HCT116 (cell line): ENCODE results near the gene TEX29. TPM values are rescaled to one million over a fixed set of nuclear protein-coding genes. Genes with fewer than 3 reads are reported as not detected.

ENCODE experiments used
- ATAC-seq: fragments of 200-7000 bp; cut with Tn5 transposase; 2 replicates; pipeline ENCODE4 v1.9.1; 2020; ENCODE audit warnings: mild to moderate bottlenecking, moderate library complexity
- BruUV-seq: library from RNA; stranded (reverse); fragments of 400-500 nt; replicated peaks from 2 replicates; lab custom pipeline; 2021; lab: Mats Ljungman, UMichigan
- CTCF ChIA-PET: fragments of 300-600 bp; sonication (Branson Sonifier 250); formaldehyde crosslinking; loops from one replicate; lab custom pipeline; 2021; ENCODE audit warnings: antibody characterized with exemption; lab: Charles Lee
- POLR2A ChIA-PET: fragments of 300-600, 350-600 bp; sonication (Branson Sonifier 250); formaldehyde crosslinking; loops from one replicate; lab custom pipeline; 2021; ENCODE audit warnings: antibody characterized with exemption; lab: Charles Lee
- RAD21 ChIA-PET, 2 experiments: fragments of 300-600 bp; sonication (Branson Sonifier 250); formaldehyde crosslinking; loops; one replicate each; lab custom pipeline; 2023; ENCODE audit warnings: low total read pairs in 2 of 2; ENCODE audit not compliant: uncharacterized antibody in 2 of 2, unreplicated experiment in 2 of 2, low non-redundant PET in 1 of 2; lab: Charles Lee
- DNase-seq: peaks from one replicate; pipeline ENCODE4 v3.0.0-alpha.2; 2010; ENCODE audit warnings: low read depth, low spot score
- H2AFZ ChIP-seq: fragments of 200-600 bp; shearing (Covaris generic), sonication (generic); 2 replicates; pipeline ENCODE4 v1.6.1; 2017; ENCODE audit warnings: low read depth, mixed run types, mixed read lengths, antibody characterized with exemption, low read length; ENCODE audit not compliant: poor library complexity, severe bottlenecking
- H3K27ac ChIP-seq: 2 replicates; pipeline ENCODE4 v1.5.1; 2012; ENCODE audit warnings: low read depth, low read length
- H3K27me3 ChIP-seq: fragments of 200-600 bp; sonication (generic); 2 replicates; pipeline ENCODE4 v1.6.1; 2016; ENCODE audit warnings: mixed run types, low read length, mixed read lengths; ENCODE audit not compliant: insufficient read depth
- H3K36me3 ChIP-seq, 2 experiments: fragments of 200-500 bp in 1 of 2; fragments of 200-600 bp in 1 of 2; sonication (Bioruptor generic) in 1 of 2; sonication (generic) in 1 of 2; 2 replicates each; pipeline versions ENCODE4 v1.5.1 to v1.6.1; 2014 to 2016; ENCODE audit warnings: low read length in 2 of 2, inconsistent platforms in 1 of 2, mixed read lengths in 1 of 2, mixed run types in 1 of 2; ENCODE audit not compliant: insufficient read depth in 2 of 2, control insufficient read depth in 1 of 2
- H3K4me1 ChIP-seq, 2 experiments: fragments of 200-600 bp in 1 of 2; sonication (generic) in 1 of 2; 2 replicates each; pipeline versions ENCODE4 v1.5.1 to v1.6.1; 2012 to 2017; ENCODE audit warnings: low read length in 2 of 2, inconsistent platforms in 1 of 2, mild to moderate bottlenecking in 1 of 2, mixed read lengths in 1 of 2, mixed run types in 1 of 2, moderate library complexity in 1 of 2; ENCODE audit not compliant: insufficient read depth in 2 of 2, control insufficient read depth in 1 of 2
- H3K4me2 ChIP-seq: fragments of 200-600 bp; sonication (generic); 2 replicates; pipeline ENCODE4 v1.6.1; 2017; ENCODE audit warnings: mixed run types, low read length, mixed read lengths
- H3K4me3 ChIP-seq, 2 experiments: fragments of 200-600 bp in 1 of 2; sonication (generic) in 1 of 2; replicated peaks in 1 of 2; 2 replicates each; pipeline ENCODE4 v1.5.1; 2011 to 2016; ENCODE audit warnings: low read length in 2 of 2, control low read depth in 1 of 2, low read depth in 1 of 2, mild to moderate bottlenecking in 1 of 2, mixed read lengths in 1 of 2, mixed run types in 1 of 2
- H3K79me2 ChIP-seq: fragments of 200-600 bp; sonication (generic); 2 replicates; pipeline ENCODE4 v1.6.1; 2017; ENCODE audit warnings: mild to moderate bottlenecking, mixed run types, low read length, moderate library complexity, mixed read lengths; ENCODE audit not compliant: insufficient read depth
- H3K9ac ChIP-seq: fragments of 200-600 bp; sonication (generic); 2 replicates; pipeline ENCODE4 v1.6.1; 2016; ENCODE audit warnings: low read length, mixed read lengths
- H3K9me2 ChIP-seq: fragments of 200-600 bp; sonication (generic), shearing (Covaris generic); 2 replicates; pipeline ENCODE4 v1.6.1; 2017; ENCODE audit warnings: mixed run types, mild to moderate bottlenecking, moderate library complexity; ENCODE audit not compliant: insufficient read depth
- H3K9me3 ChIP-seq, 2 experiments: fragments of 200-500 bp in 1 of 2; fragments of 200-600 bp in 1 of 2; sonication (Bioruptor generic) in 1 of 2; sonication (generic) in 1 of 2; 2 replicates each; pipeline ENCODE4 v1.6.1; 2014 to 2017; ENCODE audit warnings: low read length in 2 of 2, mixed read lengths in 2 of 2, inconsistent platforms in 1 of 2, low read depth in 1 of 2, mild to moderate bottlenecking in 1 of 2, mixed run types in 1 of 2, moderate library complexity in 1 of 2; ENCODE audit not compliant: control insufficient read depth in 1 of 2, insufficient read depth in 1 of 2
- H4K20me1 ChIP-seq: fragments of 200-600 bp; sonication (generic), shearing (Covaris generic); 2 replicates; pipeline ENCODE4 v1.6.1; 2017; ENCODE audit warnings: mixed run types, mild to moderate bottlenecking, moderate library complexity; ENCODE audit not compliant: insufficient read depth
- CBX3 ChIP-seq: IDR thresholded peaks from 2 replicates; pipeline ENCODE4 v1.6.1; 2012; ENCODE audit warnings: low read depth
- CTCF ChIP-seq, 3 experiments: fragments of 200-600 bp in 1 of 3; sonication (generic) in 1 of 3; IDR thresholded peaks in 2 of 3; conservative IDR thresholded peaks in 1 of 3; 2 replicates each; pipeline ENCODE4 v1.5.1; 2012 to 2017; ENCODE audit warnings: low read depth in 2 of 3, low read length in 2 of 3, antibody characterized with exemption in 1 of 3, borderline replicate concordance in 1 of 3, control low read depth in 1 of 3, mild to moderate bottlenecking in 1 of 3, mixed read lengths in 1 of 3, mixed run types in 1 of 3, moderate library complexity in 1 of 3; ENCODE audit not compliant: insufficient read depth in 1 of 3
- EGR1 ChIP-seq: IDR thresholded peaks from 2 replicates; pipeline ENCODE4 v1.6.1; 2012; ENCODE audit warnings: low read depth
- ELF1 ChIP-seq: IDR thresholded peaks from 2 replicates; pipeline ENCODE4 v1.6.1; 2012; ENCODE audit warnings: low read depth, borderline replicate concordance
- EZH2 ChIP-seq: fragments of 200-600 bp; sonication (generic); IDR thresholded peaks from 2 replicates; pipeline ENCODE4 v1.6.1; 2017; ENCODE audit warnings: antibody characterized with exemption, mixed run types
- EZH2phosphoT487 ChIP-seq: fragments of 200-600 bp; IDR thresholded peaks from 2 replicates; pipeline ENCODE4 v1.6.1; 2018; ENCODE audit warnings: antibody characterized with exemption, borderline replicate concordance
- FOSL1 ChIP-seq: IDR thresholded peaks from 2 replicates; pipeline ENCODE4 v1.6.1; 2012; ENCODE audit warnings: low read depth
- JUND ChIP-seq: IDR thresholded peaks from 2 replicates; pipeline ENCODE4 v1.6.1; 2012
- MAX ChIP-seq: IDR thresholded peaks from 2 replicates; pipeline ENCODE4 v1.6.1; 2012
- POLR2A ChIP-seq: IDR thresholded peaks from 2 replicates; pipeline ENCODE4 v1.7.0; 2011; ENCODE audit warnings: borderline replicate concordance; ENCODE audit not compliant: insufficient read depth, insufficient read length; ENCODE audit errors: extremely low read depth
- POLR2AphosphoS5 ChIP-seq: IDR thresholded peaks from 2 replicates; pipeline ENCODE4 v1.6.1; 2011; ENCODE audit warnings: mild to moderate bottlenecking, low read depth, low read length, moderate library complexity
- SIN3A ChIP-seq: IDR thresholded peaks from 2 replicates; pipeline ENCODE4 v1.6.1; 2012; ENCODE audit warnings: low read depth
- SP1 ChIP-seq: IDR thresholded peaks from 2 replicates; pipeline ENCODE4 v1.6.1; 2012; ENCODE audit warnings: low read depth
- YY1 ChIP-seq: IDR thresholded peaks from 2 replicates; pipeline ENCODE4 v1.6.1; 2011; ENCODE audit warnings: low read length, low read depth, moderate library complexity, mild to moderate bottlenecking; ENCODE audit not compliant: insufficient replicate concordance; ENCODE audit errors: extremely low read depth
- ZFX ChIP-seq: fragments of 450-650 bp; IDR thresholded peaks from 2 replicates; pipeline ENCODE4 v1.6.1; 2017
- intact Hi-C: fragments of 100-400 bp; cut with micrococcal nuclease; formaldehyde crosslinking; loops from 2 replicates; pipeline ENCODE4 v1.10.0; 2022
- total RNA-seq: library from RNA; stranded (reverse); gene quantifications from one replicate; pipeline ENCODE4 v1.2.1, GENCODE V29; 2021; ENCODE audit not compliant: unreplicated experiment
- TF ChIP-seq, protein P1 (sequence below): IDR thresholded peaks from 2 replicates; pipeline ENCODE4 v1.6.1; 2012; ENCODE audit warnings: low read depth
- TF ChIP-seq, protein P2 (sequence below): IDR thresholded peaks from 2 replicates; pipeline ENCODE4 v1.6.1; 2011; ENCODE audit warnings: mild to moderate bottlenecking, low read length, moderate library complexity; ENCODE audit not compliant: insufficient replicate concordance; ENCODE audit errors: extremely low read depth

TEX29 gene
- total RNA-seq, 1 experiment from 2014 or later: not detected

DNA sequence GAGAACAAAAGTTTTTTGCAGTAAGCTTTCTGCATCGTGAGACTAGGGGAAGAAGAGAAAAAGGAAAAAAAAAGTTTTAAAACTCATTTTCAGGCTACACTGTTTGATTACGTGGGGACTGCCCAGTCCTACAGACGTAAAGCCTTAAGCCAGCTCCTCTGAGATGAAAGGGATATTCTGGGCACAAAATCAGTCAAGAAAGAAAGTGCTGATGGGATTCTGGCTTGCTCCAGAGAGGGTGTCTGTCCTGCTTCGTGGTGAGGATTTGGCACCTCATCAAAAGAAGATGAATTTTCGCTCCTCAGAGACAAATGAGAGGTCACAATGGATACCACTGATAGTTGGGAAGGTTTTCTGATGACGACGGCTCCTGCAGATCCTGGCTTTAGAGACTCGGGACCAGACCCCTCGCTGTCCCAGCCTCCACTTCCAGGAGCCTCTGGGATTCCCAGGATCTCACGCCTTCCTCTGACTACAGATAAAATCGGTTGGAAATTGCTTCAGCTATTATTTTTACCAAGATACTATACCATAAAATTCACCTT lies 9.7 kb downstream of the TEX29 start:
- H3K79me2 ChIP-seq: no peaks in the 10 kb centered on the region
- no peaks in the 10 kb centered on the region for H3K9me3 ChIP-seq
- ChIA-PET POLR2A (no interaction called here), RAD21 (no interaction called here), CTCF (no interaction called here)
- H3K9ac ChIP-seq: no peak overlapping the region
- H4K20me1 ChIP-seq: no peaks in the 10 kb centered on the region
- H3K4me3 ChIP-seq: no peak overlapping the region
- H3K36me3 ChIP-seq: no peaks in the 10 kb centered on the region
- BruUV-seq: no TSS peak
- no peak overlapping the region for H3K27ac ChIP-seq
- intact Hi-C loops: no loop called here
- H3K9me2 ChIP-seq: no peaks in the 10 kb centered on the region
- ATAC-seq (no peak), DNase-seq (no peak)
- no peak overlapping the region for H2AFZ ChIP-seq
- 0 out of 2 replicates have a peak, but pooled peaks cover 3% of the 10 kb centered on the region for H3K27me3 ChIP-seq
- H3K4me1 ChIP-seq: no peaks in the 10 kb centered on the region
- TF ChIP-seq EGR1 (no peak), POLR2AphosphoS5 (no peak), CTCF (IDR thresholded peaks at IDR 0.05 in 2 of 3, conservative IDR thresholded peaks at IDR 0.05 in 1 of 3; ENCODE audit: borderline replicate concordance in 1 of 3, insufficient read depth in 1 of 3, low read depth in 2 of 3, low read length in 2 of 3) (no peak), CBX3 (no peak), POLR2A (no peak), SIN3A (no peak), EZH2 (no peak), FOSL1 (no peak), JUND (no peak), YY1 (no peak), EZH2phosphoT487 (no peak), SP1 (no peak), ZFX (no peak), MAX (no peak), ELF1 (no peak)
- TF ChIP-seq, protein P1, sequence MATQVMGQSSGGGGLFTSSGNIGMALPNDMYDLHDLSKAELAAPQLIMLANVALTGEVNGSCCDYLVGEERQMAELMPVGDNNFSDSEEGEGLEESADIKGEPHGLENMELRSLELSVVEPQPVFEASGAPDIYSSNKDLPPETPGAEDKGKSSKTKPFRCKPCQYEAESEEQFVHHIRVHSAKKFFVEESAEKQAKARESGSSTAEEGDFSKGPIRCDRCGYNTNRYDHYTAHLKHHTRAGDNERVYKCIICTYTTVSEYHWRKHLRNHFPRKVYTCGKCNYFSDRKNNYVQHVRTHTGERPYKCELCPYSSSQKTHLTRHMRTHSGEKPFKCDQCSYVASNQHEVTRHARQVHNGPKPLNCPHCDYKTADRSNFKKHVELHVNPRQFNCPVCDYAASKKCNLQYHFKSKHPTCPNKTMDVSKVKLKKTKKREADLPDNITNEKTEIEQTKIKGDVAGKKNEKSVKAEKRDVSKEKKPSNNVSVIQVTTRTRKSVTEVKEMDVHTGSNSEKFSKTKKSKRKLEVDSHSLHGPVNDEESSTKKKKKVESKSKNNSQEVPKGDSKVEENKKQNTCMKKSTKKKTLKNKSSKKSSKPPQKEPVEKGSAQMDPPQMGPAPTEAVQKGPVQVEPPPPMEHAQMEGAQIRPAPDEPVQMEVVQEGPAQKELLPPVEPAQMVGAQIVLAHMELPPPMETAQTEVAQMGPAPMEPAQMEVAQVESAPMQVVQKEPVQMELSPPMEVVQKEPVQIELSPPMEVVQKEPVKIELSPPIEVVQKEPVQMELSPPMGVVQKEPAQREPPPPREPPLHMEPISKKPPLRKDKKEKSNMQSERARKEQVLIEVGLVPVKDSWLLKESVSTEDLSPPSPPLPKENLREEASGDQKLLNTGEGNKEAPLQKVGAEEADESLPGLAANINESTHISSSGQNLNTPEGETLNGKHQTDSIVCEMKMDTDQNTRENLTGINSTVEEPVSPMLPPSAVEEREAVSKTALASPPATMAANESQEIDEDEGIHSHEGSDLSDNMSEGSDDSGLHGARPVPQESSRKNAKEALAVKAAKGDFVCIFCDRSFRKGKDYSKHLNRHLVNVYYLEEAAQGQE: no peak
- TF ChIP-seq, protein P2, sequence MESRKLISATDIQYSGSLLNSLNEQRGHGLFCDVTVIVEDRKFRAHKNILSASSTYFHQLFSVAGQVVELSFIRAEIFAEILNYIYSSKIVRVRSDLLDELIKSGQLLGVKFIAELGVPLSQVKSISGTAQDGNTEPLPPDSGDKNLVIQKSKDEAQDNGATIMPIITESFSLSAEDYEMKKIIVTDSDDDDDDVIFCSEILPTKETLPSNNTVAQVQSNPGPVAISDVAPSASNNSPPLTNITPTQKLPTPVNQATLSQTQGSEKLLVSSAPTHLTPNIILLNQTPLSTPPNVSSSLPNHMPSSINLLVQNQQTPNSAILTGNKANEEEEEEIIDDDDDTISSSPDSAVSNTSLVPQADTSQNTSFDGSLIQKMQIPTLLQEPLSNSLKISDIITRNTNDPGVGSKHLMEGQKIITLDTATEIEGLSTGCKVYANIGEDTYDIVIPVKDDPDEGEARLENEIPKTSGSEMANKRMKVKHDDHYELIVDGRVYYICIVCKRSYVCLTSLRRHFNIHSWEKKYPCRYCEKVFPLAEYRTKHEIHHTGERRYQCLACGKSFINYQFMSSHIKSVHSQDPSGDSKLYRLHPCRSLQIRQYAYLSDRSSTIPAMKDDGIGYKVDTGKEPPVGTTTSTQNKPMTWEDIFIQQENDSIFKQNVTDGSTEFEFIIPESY: no peak
- H3K4me2 ChIP-seq: no peak overlapping the region
